Effector memory CD8-positive, alpha-beta T cell (primary cell): ENCODE measurements around the gene DLGAP1.

Source experiments
- ATAC-seq: fragments of 150-1000 bp; cut with Tn5 transposase; replicated peaks from 2 replicates; pipeline ENCODE4 v1.10.0; 2021; ENCODE audit warnings: mild to moderate bottlenecking, moderate library complexity
- DNase-seq, 3 experiments: peaks; one replicate each; pipeline ENCODE4 v3.0.0; 2021
- H3K27ac Mint-ChIP-seq, 2 donors: one replicate each; pipeline ENCODE4 v1.8.0; 2022; ENCODE audit warnings: mild to moderate bottlenecking in 2 of 2, mixed read lengths in 2 of 2, moderate library complexity in 2 of 2
- H3K27me3 Mint-ChIP-seq, 2 donors: one replicate each; pipeline ENCODE4 v1.8.0; 2022; ENCODE audit warnings: mixed read lengths in 2 of 2
- H3K36me3 Mint-ChIP-seq: one replicate; pipeline ENCODE4 v1.8.0; 2022; ENCODE audit warnings: mild to moderate bottlenecking, moderate library complexity, mixed read lengths; ENCODE audit not compliant: insufficient read depth
- H3K4me1 Mint-ChIP-seq, 2 donors: one replicate each; pipeline ENCODE4 v1.8.0; 2022; ENCODE audit warnings: low read depth in 2 of 2, mixed read lengths in 2 of 2
- H3K4me3 Mint-ChIP-seq, 2 donors: one replicate each; pipeline ENCODE4 v1.8.0; 2022; ENCODE audit warnings: mild to moderate bottlenecking in 2 of 2, mixed read lengths in 2 of 2, moderate library complexity in 2 of 2
- H3K9me3 Mint-ChIP-seq, 2 donors: one replicate each; pipeline ENCODE4 v1.8.0; 2022; ENCODE audit warnings: mixed read lengths in 2 of 2

The DLGAP1 gene

DNA sequence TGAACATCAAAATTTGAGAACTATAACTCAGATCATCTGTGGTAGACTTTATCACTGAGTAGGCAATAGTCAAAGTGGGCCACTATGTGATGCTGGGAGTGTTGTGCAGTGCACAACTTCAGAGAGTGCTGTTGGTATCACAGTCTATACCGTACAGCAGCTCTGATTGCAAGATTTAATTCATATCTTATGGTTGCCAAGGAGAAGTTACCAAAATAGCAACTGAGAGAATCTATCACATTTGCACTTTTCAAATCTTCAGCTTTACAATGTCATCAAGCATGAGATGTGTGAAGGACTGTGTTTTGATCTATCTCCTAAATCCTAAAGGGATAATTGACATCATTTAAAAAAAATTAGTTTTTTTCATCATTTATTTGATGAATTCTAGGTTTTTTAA lies 216.1 kb downstream of the DLGAP1 start:
- Mint-ChIP-seq H3K9me3 (peaks cover 0 to 3% of the 10 kb centered on the region in 2 donors), H3K36me3 (no peaks in the 10 kb centered on the region), H3K27ac (no peak overlapping the region), H3K4me3 (no peak overlapping the region), H3K27me3 (no peaks in the 10 kb centered on the region), H3K4me1 (no peaks in the 10 kb centered on the region)
- ATAC-seq (no peak), DNase-seq (no peak)

- H3K36me3 Mint-ChIP-seq: no peaks in the 10 kb centered on the region
- H3K9me3 Mint-ChIP-seq: peaks cover 0 to 3% of the 10 kb centered on the region in 2 donors
- H3K4me1 Mint-ChIP-seq: no peaks in the 10 kb centered on the region
- no peak overlapping the region for H3K4me3 Mint-ChIP-seq
- DNase-seq (no peak), ATAC-seq (no peak)
- H3K27ac Mint-ChIP-seq: no peak overlapping the region
- H3K27me3 Mint-ChIP-seq: no peaks in the 10 kb centered on the region
Measured at GRCh38 chr18:4237664-4238041, 217.5 kb downstream of the DLGAP1 start.

GRCh38 chr18:4236940-4237663 lies 218.0 kb downstream of the DLGAP1 start:
- DNase-seq: no peak
- no peak for ATAC-seq
- no peaks in the 10 kb centered on the region for H3K36me3 Mint-ChIP-seq
- H3K9me3 Mint-ChIP-seq: peaks cover 0 to 3% of the 10 kb centered on the region in 2 donors
- H3K4me3 Mint-ChIP-seq: no peak overlapping the region
- no peaks in the 10 kb centered on the region for H3K4me1 Mint-ChIP-seq
- H3K27me3 Mint-ChIP-seq: no peaks in the 10 kb centered on the region
- no peak overlapping the region for H3K27ac Mint-ChIP-seq

- DNase-seq (no peak), ATAC-seq (no peak)
- peaks cover 0 to 3% of the 10 kb centered on the region in 2 donors for H3K9me3 Mint-ChIP-seq
- H3K4me1 Mint-ChIP-seq: no peaks in the 10 kb centered on the region
- no peak overlapping the region for H3K27ac Mint-ChIP-seq
- H3K4me3 Mint-ChIP-seq: no peak overlapping the region
- H3K36me3 Mint-ChIP-seq: peaks cover under 1% of the 10 kb centered on the region
- no peaks in the 10 kb centered on the region for H3K27me3 Mint-ChIP-seq
Measured at GRCh38 chr18:4233468-4233867, 221.6 kb downstream of the DLGAP1 start.

DNA sequence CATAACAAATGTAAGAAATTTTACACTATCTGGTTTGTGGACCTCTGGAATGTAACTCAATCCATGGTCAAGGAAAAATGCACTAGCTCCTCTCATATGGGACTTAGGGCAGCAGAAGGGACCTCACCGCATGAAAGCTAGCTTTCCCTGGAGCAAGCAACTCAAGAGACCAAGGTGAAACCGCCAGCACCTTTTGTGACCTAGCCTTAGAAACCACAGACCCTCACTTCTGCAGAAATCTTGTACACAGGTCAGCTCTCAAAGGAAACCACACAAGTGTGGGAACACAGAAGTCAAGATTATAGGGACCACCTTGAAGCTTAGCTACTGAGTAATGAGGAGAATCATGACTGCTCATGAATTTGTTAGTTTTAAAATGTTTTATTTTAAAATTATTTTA lies 222.5 kb downstream of the DLGAP1 start:
- Mint-ChIP-seq H3K27me3 (no peaks in the 10 kb centered on the region), H3K4me3 (no peak overlapping the region), H3K36me3 (peaks cover 2% of the 10 kb centered on the region), H3K27ac (no peak overlapping the region), H3K9me3 (peaks cover 0 to 10% of the 10 kb centered on the region in 2 donors), H3K4me1 (no peaks in the 10 kb centered on the region)
- no peak for DNase-seq
- no peak for ATAC-seq

DNA sequence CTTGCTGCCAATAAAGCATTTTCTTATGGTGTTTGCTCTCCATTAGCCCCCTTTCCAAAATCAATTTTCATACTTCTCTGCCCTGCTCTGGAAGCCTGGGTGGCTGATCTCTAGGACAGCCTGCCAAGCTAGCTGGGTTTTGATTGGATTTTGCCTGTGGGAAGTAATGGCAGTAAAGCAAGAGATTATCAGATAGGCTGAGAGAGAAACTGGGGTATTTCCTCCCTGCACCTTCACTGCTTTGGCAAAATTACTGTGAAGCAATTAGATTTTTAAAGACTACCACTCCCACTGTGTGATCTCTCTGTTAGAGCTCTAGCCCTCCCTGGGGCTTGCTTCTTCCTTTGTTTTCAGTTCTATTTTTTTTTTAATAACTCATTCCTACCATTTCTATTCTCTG lies 223.8 kb downstream of the DLGAP1 start:
- Mint-ChIP-seq H3K4me3 (no peak overlapping the region), H3K36me3 (peaks cover 2% of the 10 kb centered on the region), H3K9me3 (peaks cover 0 to 10% of the 10 kb centered on the region in 2 donors), H3K27me3 (no peaks in the 10 kb centered on the region), H3K4me1 (no peaks in the 10 kb centered on the region), H3K27ac (no peak overlapping the region)
- DNase-seq: no peak
- no peak for ATAC-seq

DNA sequence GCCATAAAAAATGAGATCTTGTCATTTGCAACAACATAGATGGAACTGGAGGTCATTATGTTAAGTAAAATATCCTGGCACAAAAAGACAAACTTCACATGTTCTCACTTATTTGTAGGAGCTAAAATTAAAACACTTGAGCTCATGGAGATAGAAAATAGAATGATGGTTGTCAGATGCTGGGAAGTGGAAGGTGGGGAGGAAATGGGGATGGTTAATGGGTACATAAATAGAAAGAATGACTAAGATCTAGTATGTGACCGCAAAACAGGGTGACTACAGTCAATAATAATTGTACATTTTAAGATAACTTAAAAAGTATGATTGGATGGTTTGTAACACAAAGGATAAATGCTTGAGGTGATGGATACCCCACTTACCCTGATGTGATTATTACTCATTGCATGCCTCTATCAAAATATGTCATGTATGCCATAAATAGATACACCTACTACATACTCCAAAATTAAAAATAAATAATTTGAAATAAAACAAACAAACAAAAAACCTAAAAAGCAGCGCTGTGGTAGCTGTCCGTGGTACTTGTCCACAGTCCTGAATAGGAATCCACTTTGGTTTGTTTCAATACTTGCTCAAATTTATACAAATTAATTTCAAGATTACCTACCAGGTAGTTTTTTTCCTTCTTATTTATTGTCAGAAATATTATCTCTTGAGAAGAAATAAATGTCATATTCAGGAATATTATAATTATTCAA lies 224.5 kb downstream of the DLGAP1 start:
- Mint-ChIP-seq H3K36me3 (peaks cover 2% of the 10 kb centered on the region), H3K4me1 (no peaks in the 10 kb centered on the region), H3K4me3 (no peak overlapping the region), H3K27me3 (no peaks in the 10 kb centered on the region), H3K9me3 (peaks cover 4 to 10% of the 10 kb centered on the region in 2 donors), H3K27ac (no peak overlapping the region)
- ATAC-seq (no peak), DNase-seq (no peak)

DNA sequence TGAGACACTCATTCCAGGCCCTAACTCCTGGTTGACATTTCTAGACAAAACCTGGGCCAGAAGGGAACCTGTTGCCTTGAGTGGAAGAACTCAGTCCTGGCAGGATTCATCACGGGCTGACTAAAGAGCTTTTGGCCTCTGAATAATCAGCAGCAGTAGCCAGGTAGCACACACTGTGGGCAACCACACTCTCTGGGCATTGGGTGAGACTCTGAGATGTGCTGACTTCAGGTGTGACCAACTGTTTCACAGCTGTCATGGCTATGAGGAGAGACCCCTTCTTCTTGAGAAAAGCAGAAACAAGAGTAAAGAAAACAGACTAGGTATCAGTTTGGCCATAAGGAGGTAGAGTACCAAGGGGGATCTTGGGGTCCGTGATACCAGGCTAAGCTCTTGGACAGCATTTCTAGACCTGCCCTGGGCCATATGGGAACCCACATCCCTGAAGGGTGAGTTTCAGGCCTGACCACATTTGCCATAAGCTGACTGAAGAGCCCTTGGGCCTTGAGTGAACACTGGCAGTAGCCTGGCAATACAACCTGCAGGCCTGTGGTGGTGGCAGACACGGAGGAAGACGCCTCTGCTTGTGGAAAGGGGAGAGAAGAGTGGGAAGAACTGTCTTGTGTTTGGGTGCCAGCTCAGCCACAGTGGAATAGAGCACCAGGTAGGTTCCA lies 230.9 kb downstream of the DLGAP1 start:
- Mint-ChIP-seq H3K4me1 (no peaks in the 10 kb centered on the region), H3K4me3 (no peak overlapping the region), H3K27me3 (no peaks in the 10 kb centered on the region), H3K9me3 (peaks cover 8 to 15% of the 10 kb centered on the region in 2 donors), H3K36me3 (peaks cover 2% of the 10 kb centered on the region), H3K27ac (no peak overlapping the region)
- ATAC-seq (no peak), DNase-seq (no peak)

DNA sequence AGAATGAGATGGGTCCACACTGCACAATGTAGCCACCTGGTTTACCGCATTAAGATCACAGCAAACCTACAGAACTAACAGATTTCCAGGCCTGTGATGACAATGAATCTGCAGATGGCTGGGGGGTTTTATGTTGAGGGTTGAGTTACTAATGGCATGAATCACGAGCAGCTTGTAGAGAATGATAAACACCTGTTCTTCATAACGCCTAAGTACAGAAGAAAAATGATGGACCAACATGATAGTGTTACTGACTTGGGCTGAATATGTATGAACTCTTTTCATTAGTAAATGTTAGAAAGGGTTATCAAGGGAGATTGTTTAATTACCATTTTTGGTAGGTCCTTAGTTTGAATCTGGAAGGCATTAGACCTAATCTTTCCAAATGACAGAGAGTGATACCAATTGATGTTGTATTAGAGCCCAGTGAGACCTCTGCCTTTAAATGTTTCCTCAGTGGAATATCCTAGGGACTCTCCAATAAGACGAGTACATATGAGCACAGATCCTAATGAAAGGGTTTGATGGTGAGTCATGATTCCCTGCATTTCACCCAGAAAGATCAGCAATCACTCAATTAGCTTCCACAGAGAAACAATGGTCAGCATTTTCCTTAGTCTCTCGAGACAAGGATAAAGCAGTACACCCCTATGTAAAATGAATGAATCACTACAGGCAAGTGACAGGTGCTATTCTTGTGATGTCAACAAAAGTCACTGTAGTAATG lies 243.8 kb downstream of the DLGAP1 start:
- ATAC-seq (no peak), DNase-seq (no peak)
- H3K4me1 Mint-ChIP-seq: no peaks in the 10 kb centered on the region
- no peaks in the 10 kb centered on the region for H3K36me3 Mint-ChIP-seq
- peaks cover 15 to 23% of the 10 kb centered on the region in 2 donors for H3K9me3 Mint-ChIP-seq
- H3K4me3 Mint-ChIP-seq: no peak overlapping the region
- no peaks in the 10 kb centered on the region for H3K27me3 Mint-ChIP-seq
- H3K27ac Mint-ChIP-seq: no peak overlapping the region

- ATAC-seq (no peak), DNase-seq (no peak)
- no peaks in the 10 kb centered on the region for H3K27me3 Mint-ChIP-seq
- H3K9me3 Mint-ChIP-seq: peaks cover 14 to 21% of the 10 kb centered on the region in 2 donors
- H3K4me3 Mint-ChIP-seq: no peak overlapping the region
- H3K4me1 Mint-ChIP-seq: no peaks in the 10 kb centered on the region
- H3K27ac Mint-ChIP-seq: no peak overlapping the region
- H3K36me3 Mint-ChIP-seq: no peaks in the 10 kb centered on the region
Measured at GRCh38 chr18:4208366-4208765, 246.7 kb downstream of the DLGAP1 start.

DNA sequence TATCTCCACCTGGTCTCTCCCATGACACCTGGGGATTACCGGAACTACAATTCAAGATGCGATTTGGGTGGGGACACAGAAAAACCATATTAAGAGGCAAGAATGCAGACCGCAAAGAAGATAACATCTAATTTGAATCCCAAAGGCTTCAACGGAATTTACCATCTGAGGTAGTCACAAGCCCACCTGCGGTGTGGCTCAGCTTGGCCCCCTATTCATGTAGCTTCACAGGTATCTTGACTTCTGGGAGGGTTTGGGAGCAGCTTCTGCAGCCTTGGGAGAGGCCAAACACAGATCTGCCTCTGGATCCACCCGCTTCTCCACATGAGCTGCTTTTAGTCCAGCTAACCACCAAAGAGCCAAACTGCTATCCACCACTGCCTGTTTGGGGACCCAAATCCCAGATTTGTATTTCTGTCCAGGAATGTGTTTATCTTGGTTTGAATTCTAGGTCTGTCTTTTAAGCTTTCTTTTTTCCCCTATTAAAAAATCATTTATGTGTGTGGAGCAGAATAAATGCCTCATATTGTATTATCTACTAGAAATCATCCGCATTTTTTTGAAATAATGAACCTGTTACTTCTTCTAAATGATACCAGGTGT lies 247.6 kb downstream of the DLGAP1 start:
- H3K27me3 Mint-ChIP-seq: no peaks in the 10 kb centered on the region
- H3K4me1 Mint-ChIP-seq: no peaks in the 10 kb centered on the region
- DNase-seq: no peak
- ATAC-seq: no peak
- H3K36me3 Mint-ChIP-seq: no peaks in the 10 kb centered on the region
- H3K27ac Mint-ChIP-seq: no peak overlapping the region
- H3K9me3 Mint-ChIP-seq: peaks cover 11 to 22% of the 10 kb centered on the region in 2 donors
- H3K4me3 Mint-ChIP-seq: no peak overlapping the region

DNA sequence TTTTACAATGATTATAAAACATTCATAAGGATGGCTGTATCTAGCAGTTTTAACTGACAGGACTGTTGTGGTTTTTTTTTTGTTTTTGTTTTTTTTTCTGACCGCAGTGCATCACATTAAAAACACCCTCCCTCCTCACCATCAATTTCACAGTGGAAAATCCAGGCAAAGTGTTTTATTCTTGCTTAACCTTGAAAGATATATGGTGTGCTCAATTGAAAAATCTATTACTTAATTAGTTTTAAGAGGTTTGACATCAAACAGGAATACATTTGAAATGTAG lies 250.7 kb downstream of the DLGAP1 start:
- DNase-seq (no peak), ATAC-seq (no peak)
- Mint-ChIP-seq H3K27me3 (no peaks in the 10 kb centered on the region), H3K4me3 (no peak overlapping the region), H3K4me1 (no peaks in the 10 kb centered on the region), H3K9me3 (peaks cover 5 to 15% of the 10 kb centered on the region in 2 donors), H3K27ac (no peak overlapping the region), H3K36me3 (no peaks in the 10 kb centered on the region)
